Liver (tissue), 9 donors: ENCODE results near the gene NOL6. TPM values are rescaled to one million over a fixed set of nuclear protein-coding genes. Genes with fewer than 3 reads are reported as not detected.

Experiments used
- DNase-seq: peaks from one replicate; pipeline ENCODE4 v3.0.0-alpha.2; 2017; ENCODE audit warnings: low spot score
- H3K27ac ChIP-seq, 2 donors: one replicate each; pipeline ENCODE4 v1.7.0; 2013; ENCODE audit warnings: inconsistent platforms in 2 of 2, low read length in 2 of 2, control low read depth in 1 of 2, low read depth in 1 of 2, mild to moderate bottlenecking in 1 of 2
- H3K27me3 ChIP-seq, 4 donors: one replicate each; pipeline versions ENCODE4 v1.6.1 to v1.7.0; 2013; ENCODE audit warnings: low read length in 3 of 4, inconsistent platforms in 1 of 4, mild to moderate bottlenecking in 1 of 4, moderate library complexity in 1 of 4; ENCODE audit not compliant: control insufficient read depth in 4 of 4, insufficient read depth in 4 of 4
- H3K36me3 ChIP-seq, 4 donors: one replicate each; pipeline versions ENCODE4 v1.6.1 to v1.7.0; 2013; ENCODE audit warnings: low read length in 3 of 4, mild to moderate bottlenecking in 3 of 4, low read depth in 1 of 4, moderate library complexity in 1 of 4; ENCODE audit not compliant: control insufficient read depth in 4 of 4, insufficient read depth in 3 of 4
- H3K4me1 ChIP-seq, 4 donors: one replicate each; pipeline versions ENCODE4 v1.6.1 to v1.7.0; 2013; ENCODE audit warnings: low read length in 3 of 4, mild to moderate bottlenecking in 3 of 4, moderate library complexity in 1 of 4; ENCODE audit not compliant: control insufficient read depth in 4 of 4, insufficient read depth in 4 of 4
- H3K4me3 ChIP-seq, 3 donors: one replicate each; pipeline versions ENCODE4 v1.6.1 to v1.7.0; 2013; ENCODE audit warnings: low read length in 3 of 3, control low read depth in 1 of 3, low read depth in 1 of 3, mild to moderate bottlenecking in 1 of 3
- H3K9ac ChIP-seq, 2 donors: one replicate each; pipeline ENCODE4 v1.7.0; 2013; ENCODE audit warnings: low read length in 2 of 2, mild to moderate bottlenecking in 2 of 2, moderate library complexity in 2 of 2, control low read depth in 1 of 2, low read depth in 1 of 2
- H3K9me3 ChIP-seq, 4 donors: one replicate each; pipeline versions ENCODE4 v1.6.1 to v1.7.0; 2013; ENCODE audit warnings: low read length in 3 of 4; ENCODE audit not compliant: control insufficient read depth in 4 of 4
- EGR1 ChIP-seq, 2 donors: IDR thresholded peaks; 2 replicates each; pipeline ENCODE4 v1.6.1; 2016 to 2018; ENCODE audit warnings: antibody characterized with exemption in 2 of 2, low read depth in 2 of 2
- FOXA1 ChIP-seq: IDR thresholded peaks from 2 replicates; pipeline ENCODE4 v1.6.1; 2016; ENCODE audit warnings: antibody characterized with exemption
- FOXA2 ChIP-seq: IDR thresholded peaks from 2 replicates; pipeline ENCODE4 v1.6.1; 2016; ENCODE audit warnings: antibody characterized with exemption
- GABPA ChIP-seq, 2 donors: IDR thresholded peaks in 1 of 2; conservative IDR thresholded peaks in 1 of 2; 2 replicates each; pipeline ENCODE4 v1.6.1; 2016; ENCODE audit warnings: antibody characterized with exemption in 2 of 2, mild to moderate bottlenecking in 1 of 2, moderate library complexity in 1 of 2
- HNF4A ChIP-seq, 2 donors: conservative IDR thresholded peaks; 2 replicates each; pipeline ENCODE4 v1.6.1; 2016; ENCODE audit warnings: antibody characterized with exemption in 2 of 2, mild to moderate bottlenecking in 2 of 2
- JUND ChIP-seq, 2 donors: IDR thresholded peaks; 2 replicates each; pipeline ENCODE4 v1.6.1; 2016; ENCODE audit warnings: antibody characterized with exemption in 2 of 2
- NR2F2 ChIP-seq: IDR thresholded peaks from 2 replicates; pipeline ENCODE4 v1.6.1; 2016; ENCODE audit warnings: antibody characterized with exemption
- RAD21 ChIP-seq, 2 donors: IDR thresholded peaks; 2 replicates each; pipeline ENCODE4 v1.6.1; 2016; ENCODE audit warnings: antibody characterized with exemption in 2 of 2, mild to moderate bottlenecking in 2 of 2
- RXRA ChIP-seq, 2 donors: IDR thresholded peaks; 2 replicates each; pipeline ENCODE4 v1.6.1; 2017 to 2018; ENCODE audit warnings: antibody characterized with exemption in 2 of 2, mild to moderate bottlenecking in 1 of 2
- SP1 ChIP-seq: IDR thresholded peaks from 2 replicates; pipeline ENCODE4 v1.6.1; 2018; ENCODE audit warnings: antibody characterized with exemption, mild to moderate bottlenecking
- TAF1 ChIP-seq: conservative IDR thresholded peaks from 2 replicates; pipeline ENCODE4 v1.6.1; 2016; ENCODE audit warnings: antibody characterized with exemption, mild to moderate bottlenecking
- YY1 ChIP-seq: IDR thresholded peaks from 2 replicates; pipeline ENCODE4 v1.6.1; 2016; ENCODE audit warnings: antibody characterized with exemption, mild to moderate bottlenecking
- WGBS: extraction: QIAGEN DNeasy Blood & Tissue Kit; methylation state at CpG from one replicate; pipeline ENCODE4 v1.1.7; 2013; 5-methylcytosine and 5-hydroxymethylcytosine counted together
- polyA plus RNA-seq, 2 donors: library from polyadenylated mRNA; stranded (reverse) in 1 of 2; unstranded in 1 of 2; fragments of 200-250 nt in 1 of 2; fragments of >200 nt in 1 of 2; fragmentation: Nextera tagmentation in 1 of 2; extraction: Ambion mirVana in 1 of 2; gene quantifications; one replicate each; pipeline versions ENCODE4 v1.2.1 to v1.2.3, GENCODE V29; 2013 to 2015
- total RNA-seq, 2 donors: library from RNA; depleted of rRNA; stranded (reverse); fragments of >200 nt; gene quantifications; one replicate each; pipeline ENCODE4 v1.2.3, GENCODE V29; 2014
- TF ChIP-seq, protein P1 (sequence below): IDR thresholded peaks from 2 replicates; pipeline ENCODE4 v1.6.1; 2016; ENCODE audit warnings: antibody characterized with exemption
- TF ChIP-seq, protein P2 (sequence below): IDR thresholded peaks from 2 replicates; pipeline ENCODE4 v1.6.1; 2016; ENCODE audit warnings: antibody characterized with exemption
- TF ChIP-seq, protein P3 (sequence below): IDR thresholded peaks from 2 replicates; pipeline ENCODE4 v1.6.1; 2016; ENCODE audit warnings: antibody characterized with exemption
- TF ChIP-seq, protein P4 (sequence below): IDR thresholded peaks from 2 replicates; pipeline ENCODE4 v1.6.1; 2016; ENCODE audit warnings: antibody characterized with exemption, mild to moderate bottlenecking
- donor health status: healthy.
- donor health status: healthy.
- donor health status: healthy.
- donor health status: healthy.
- donor health status: healthy.

NOL6 gene
- total and polyA plus RNA-seq, 4 donors = 8.8 to 20.2 (median 13.8) TPM

DNA sequence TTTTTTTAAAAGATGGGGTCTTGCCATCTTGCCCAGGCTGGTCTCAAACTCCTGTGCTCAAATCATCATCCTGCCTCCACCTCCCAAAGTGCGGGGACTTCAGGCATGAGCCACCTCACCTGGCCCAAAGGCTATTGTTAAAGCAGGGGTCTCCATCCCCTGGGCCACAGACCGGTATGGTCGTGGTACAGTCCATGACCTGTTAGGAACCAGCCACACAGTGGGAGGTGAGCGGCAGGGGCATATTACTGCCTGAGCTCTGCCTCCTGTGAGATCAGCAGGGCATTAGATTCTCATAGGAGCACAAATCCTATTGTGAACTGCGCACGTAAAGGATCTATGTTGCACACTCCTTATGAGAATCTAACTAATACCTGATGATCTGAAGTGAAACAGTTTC, 7.3 kb upstream of the NOL6 start:
- H3K9me3 ChIP-seq = no peaks in the 10 kb centered on the region
- no peaks in the 10 kb centered on the region for H3K4me1 ChIP-seq
- H3K4me3 ChIP-seq = no peak overlapping the region
- no peak overlapping the region for H3K27ac ChIP-seq
- H3K36me3 ChIP-seq = peaks cover 0 to 3% (median 0%) of the 10 kb centered on the region in 4 donors
- DNase-seq = no peak
- WGBS = 96% methylated on average over 6 of the region's 6 CpGs
- H3K9ac ChIP-seq = no peak overlapping the region
- TF ChIP-seq YY1 = no peak
- TF ChIP-seq TAF1 = no peak
- no peak for TF ChIP-seq HNF4A (conservative IDR thresholded peaks at IDR 0.05)
- no peak for TF ChIP-seq FOXA1
- TF ChIP-seq, protein P1, sequence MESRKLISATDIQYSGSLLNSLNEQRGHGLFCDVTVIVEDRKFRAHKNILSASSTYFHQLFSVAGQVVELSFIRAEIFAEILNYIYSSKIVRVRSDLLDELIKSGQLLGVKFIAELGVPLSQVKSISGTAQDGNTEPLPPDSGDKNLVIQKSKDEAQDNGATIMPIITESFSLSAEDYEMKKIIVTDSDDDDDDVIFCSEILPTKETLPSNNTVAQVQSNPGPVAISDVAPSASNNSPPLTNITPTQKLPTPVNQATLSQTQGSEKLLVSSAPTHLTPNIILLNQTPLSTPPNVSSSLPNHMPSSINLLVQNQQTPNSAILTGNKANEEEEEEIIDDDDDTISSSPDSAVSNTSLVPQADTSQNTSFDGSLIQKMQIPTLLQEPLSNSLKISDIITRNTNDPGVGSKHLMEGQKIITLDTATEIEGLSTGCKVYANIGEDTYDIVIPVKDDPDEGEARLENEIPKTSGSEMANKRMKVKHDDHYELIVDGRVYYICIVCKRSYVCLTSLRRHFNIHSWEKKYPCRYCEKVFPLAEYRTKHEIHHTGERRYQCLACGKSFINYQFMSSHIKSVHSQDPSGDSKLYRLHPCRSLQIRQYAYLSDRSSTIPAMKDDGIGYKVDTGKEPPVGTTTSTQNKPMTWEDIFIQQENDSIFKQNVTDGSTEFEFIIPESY = no peak
- TF ChIP-seq FOXA2 = no peak
- no peaks in the 10 kb centered on the region for H3K27me3 ChIP-seq

DNA sequence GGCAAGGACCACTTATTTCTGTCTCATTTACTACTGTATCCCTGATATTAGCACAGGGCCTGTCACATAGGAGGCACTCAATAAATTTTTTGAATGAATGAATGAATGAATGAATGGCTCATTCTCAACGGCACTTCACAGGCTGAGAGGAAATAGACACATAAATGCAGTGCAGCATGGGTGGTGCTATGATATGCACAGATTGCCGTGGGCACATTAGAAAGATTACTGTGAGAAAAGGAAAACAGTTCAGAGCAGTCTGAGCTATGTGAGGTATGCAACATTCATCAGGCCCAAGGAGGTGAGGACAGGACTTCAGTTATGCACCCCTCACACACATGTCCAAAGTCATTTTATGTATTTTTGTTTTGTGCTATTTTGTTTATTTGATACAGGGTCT, 6.4 kb upstream of the NOL6 start:
- H3K4me1 ChIP-seq = no peaks in the 10 kb centered on the region
- H3K4me3 ChIP-seq = no peak overlapping the region
- no peak overlapping the region for H3K27ac ChIP-seq
- no peaks in the 10 kb centered on the region for H3K9me3 ChIP-seq
- no peak for DNase-seq
- no peaks in the 10 kb centered on the region for H3K27me3 ChIP-seq
- H3K9ac ChIP-seq = no peak overlapping the region
- no peak for TF ChIP-seq SP1
- TF ChIP-seq FOXA1 = no peak
- no peak for TF ChIP-seq NR2F2
- no peak for TF ChIP-seq GABPA (IDR thresholded peaks at IDR 0.05 in 1 of 2, conservative IDR thresholded peaks at IDR 0.05 in 1 of 2)
- TF ChIP-seq JUND (IDR thresholded peaks at IDR 0.05) = no peak
- TF ChIP-seq RXRA (IDR thresholded peaks at IDR 0.05) = no peak
- TF ChIP-seq, protein P2, sequence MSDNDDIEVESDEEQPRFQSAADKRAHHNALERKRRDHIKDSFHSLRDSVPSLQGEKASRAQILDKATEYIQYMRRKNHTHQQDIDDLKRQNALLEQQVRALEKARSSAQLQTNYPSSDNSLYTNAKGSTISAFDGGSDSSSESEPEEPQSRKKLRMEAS = no peak
- TF ChIP-seq, protein P3, sequence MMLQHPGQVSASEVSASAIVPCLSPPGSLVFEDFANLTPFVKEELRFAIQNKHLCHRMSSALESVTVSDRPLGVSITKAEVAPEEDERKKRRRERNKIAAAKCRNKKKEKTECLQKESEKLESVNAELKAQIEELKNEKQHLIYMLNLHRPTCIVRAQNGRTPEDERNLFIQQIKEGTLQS = no peak
- TF ChIP-seq RAD21 (IDR thresholded peaks at IDR 0.05) = no peak
- 81% methylated on average over 2 of the region's 2 CpGs for WGBS
- peaks cover 0 to 3% (median 0%) of the 10 kb centered on the region in 4 donors for H3K36me3 ChIP-seq

DNA sequence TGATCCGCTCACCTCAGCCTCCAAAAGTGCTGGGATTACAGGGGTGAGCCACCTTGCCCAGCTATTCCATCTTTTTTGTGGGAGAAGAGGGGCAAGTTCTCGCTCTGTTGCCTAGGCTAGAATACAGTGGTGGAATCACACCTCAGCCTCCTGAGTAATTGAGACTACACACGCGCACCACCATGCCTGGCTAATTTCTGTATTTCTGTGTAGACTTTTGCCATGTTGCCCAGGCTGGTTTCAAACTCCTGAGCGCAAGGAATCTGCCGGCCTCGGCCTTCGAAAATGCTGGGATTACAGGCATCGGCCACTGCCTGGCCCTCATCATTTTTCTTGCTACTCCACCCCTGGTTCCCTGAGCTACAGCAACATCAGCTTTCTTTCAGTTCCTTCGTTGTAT, 2.8 kb upstream of the NOL6 start:
- WGBS = 95% methylated on average over 10 of the region's 10 CpGs
- H3K27me3 ChIP-seq = no peaks in the 10 kb centered on the region
- H3K9me3 ChIP-seq = no peaks in the 10 kb centered on the region
- H3K36me3 ChIP-seq = peaks cover 0 to 6% (median 4%) of the 10 kb centered on the region in 4 donors
- no peak overlapping the region for H3K9ac ChIP-seq
- no peak for TF ChIP-seq NR2F2
- no peak for TF ChIP-seq TAF1
- TF ChIP-seq HNF4A (conservative IDR thresholded peaks at IDR 0.05) = no peak
- TF ChIP-seq, protein P2 = no peak
- no peak for TF ChIP-seq RXRA (IDR thresholded peaks at IDR 0.05)
- no peak for TF ChIP-seq SP1
- no peak for TF ChIP-seq RAD21 (IDR thresholded peaks at IDR 0.05)
- TF ChIP-seq, protein P4, sequence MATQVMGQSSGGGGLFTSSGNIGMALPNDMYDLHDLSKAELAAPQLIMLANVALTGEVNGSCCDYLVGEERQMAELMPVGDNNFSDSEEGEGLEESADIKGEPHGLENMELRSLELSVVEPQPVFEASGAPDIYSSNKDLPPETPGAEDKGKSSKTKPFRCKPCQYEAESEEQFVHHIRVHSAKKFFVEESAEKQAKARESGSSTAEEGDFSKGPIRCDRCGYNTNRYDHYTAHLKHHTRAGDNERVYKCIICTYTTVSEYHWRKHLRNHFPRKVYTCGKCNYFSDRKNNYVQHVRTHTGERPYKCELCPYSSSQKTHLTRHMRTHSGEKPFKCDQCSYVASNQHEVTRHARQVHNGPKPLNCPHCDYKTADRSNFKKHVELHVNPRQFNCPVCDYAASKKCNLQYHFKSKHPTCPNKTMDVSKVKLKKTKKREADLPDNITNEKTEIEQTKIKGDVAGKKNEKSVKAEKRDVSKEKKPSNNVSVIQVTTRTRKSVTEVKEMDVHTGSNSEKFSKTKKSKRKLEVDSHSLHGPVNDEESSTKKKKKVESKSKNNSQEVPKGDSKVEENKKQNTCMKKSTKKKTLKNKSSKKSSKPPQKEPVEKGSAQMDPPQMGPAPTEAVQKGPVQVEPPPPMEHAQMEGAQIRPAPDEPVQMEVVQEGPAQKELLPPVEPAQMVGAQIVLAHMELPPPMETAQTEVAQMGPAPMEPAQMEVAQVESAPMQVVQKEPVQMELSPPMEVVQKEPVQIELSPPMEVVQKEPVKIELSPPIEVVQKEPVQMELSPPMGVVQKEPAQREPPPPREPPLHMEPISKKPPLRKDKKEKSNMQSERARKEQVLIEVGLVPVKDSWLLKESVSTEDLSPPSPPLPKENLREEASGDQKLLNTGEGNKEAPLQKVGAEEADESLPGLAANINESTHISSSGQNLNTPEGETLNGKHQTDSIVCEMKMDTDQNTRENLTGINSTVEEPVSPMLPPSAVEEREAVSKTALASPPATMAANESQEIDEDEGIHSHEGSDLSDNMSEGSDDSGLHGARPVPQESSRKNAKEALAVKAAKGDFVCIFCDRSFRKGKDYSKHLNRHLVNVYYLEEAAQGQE = no peak
- TF ChIP-seq FOXA2 = no peak
- no peak for TF ChIP-seq FOXA1
- TF ChIP-seq EGR1 (IDR thresholded peaks at IDR 0.05; ENCODE audit: low read depth in 2 of 2) = no peak
- TF ChIP-seq, protein P1 = no peak
- TF ChIP-seq, protein P3 = no peak
- TF ChIP-seq YY1 = no peak
- no peak for TF ChIP-seq JUND (IDR thresholded peaks at IDR 0.05)
- H3K4me1 ChIP-seq = peaks cover 3 to 20% (median 14%) of the 10 kb centered on the region in 4 donors
- H3K4me3 ChIP-seq = no peak overlapping the region
- no peak for DNase-seq
- no peak overlapping the region for H3K27ac ChIP-seq
